Measurements from ENCODE around the gene PLBD2.

DNA sequence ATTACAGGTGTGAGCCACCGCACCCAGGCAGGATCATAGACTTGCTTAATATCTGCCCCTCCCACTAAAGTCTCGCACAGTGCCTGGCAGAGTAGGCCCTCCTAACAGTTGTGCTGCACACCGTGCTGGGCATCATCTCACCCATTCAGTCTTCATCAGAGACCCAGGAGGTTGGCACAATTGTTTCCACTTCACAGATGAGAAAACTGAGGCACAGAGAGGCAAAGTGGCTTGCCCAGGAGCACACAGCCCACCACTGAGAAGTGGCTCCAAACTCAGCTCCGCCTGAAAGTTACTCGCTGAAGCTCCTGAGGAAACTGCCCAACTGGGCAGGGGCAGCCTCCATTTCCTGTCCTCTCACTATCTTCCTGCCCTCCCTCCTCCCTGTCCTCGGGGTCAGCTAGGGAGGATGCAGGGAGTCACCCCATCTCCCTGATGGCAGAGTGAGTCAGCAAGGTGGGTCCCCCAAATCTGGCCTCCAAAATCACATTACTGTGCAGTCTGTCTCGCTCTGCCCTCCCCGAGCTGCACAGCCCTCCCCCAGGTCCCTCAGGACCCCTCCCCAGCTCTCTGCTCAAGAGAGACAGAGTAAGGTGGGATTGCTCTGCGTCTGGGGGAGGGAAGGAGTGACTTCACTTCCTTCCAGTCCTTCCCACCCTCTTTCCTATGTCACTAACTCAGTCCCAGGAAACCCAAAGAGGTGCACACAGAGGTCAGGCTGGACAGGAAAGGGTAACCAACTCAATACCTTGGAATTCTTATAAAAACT lies 29.2 kb upstream of the PLBD2 start:
- TF ChIP-seq, protein P1, sequence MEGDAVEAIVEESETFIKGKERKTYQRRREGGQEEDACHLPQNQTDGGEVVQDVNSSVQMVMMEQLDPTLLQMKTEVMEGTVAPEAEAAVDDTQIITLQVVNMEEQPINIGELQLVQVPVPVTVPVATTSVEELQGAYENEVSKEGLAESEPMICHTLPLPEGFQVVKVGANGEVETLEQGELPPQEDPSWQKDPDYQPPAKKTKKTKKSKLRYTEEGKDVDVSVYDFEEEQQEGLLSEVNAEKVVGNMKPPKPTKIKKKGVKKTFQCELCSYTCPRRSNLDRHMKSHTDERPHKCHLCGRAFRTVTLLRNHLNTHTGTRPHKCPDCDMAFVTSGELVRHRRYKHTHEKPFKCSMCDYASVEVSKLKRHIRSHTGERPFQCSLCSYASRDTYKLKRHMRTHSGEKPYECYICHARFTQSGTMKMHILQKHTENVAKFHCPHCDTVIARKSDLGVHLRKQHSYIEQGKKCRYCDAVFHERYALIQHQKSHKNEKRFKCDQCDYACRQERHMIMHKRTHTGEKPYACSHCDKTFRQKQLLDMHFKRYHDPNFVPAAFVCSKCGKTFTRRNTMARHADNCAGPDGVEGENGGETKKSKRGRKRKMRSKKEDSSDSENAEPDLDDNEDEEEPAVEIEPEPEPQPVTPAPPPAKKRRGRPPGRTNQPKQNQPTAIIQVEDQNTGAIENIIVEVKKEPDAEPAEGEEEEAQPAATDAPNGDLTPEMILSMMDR (IDR thresholded peaks at IDR 0.05), result no peak
- TF ChIP-seq POLR2A (IDR thresholded peaks at IDR 0.05) (no peak), POLR2AphosphoS5 (IDR thresholded peaks at IDR 0.05; ENCODE audit: insufficient read depth in 1 of 2, low read depth in 1 of 2) (no peak)

Data from vagina (tissue), 2 donors.